Motor neuron (in vitro differentiated cells): ENCODE results near the gene ADAM12. TPM values are rescaled to one million over a fixed set of nuclear protein-coding genes. Genes with fewer than 3 reads are reported as not detected.
"Not testable (repeated sequence)": the region's sequence is repeated elsewhere in the genome, so short reads cannot be mapped to it uniquely, and the experiment has no call there.

Source experiments
- ATAC-seq, 8 experiments: fragments of 200-7000 bp; cut with Tn5 transposase; replicated peaks in 6 of 8; 2 replicates each; pipeline ENCODE4 v1.8.0; 2021; ENCODE audit warnings: mild to moderate bottlenecking in 8 of 8, moderate library complexity in 8 of 8
- H3K27ac ChIP-seq, 2 donors: fragments of 250-450 bp; sonication (Bioruptor Pico); 2 replicates each; pipeline ENCODE4 v1.9.0; 2021; ENCODE audit warnings: antibody characterized with exemption in 2 of 2, mild to moderate bottlenecking in 2 of 2, moderate library complexity in 1 of 2
- H3K4me1 ChIP-seq, 2 donors: fragments of 250-450 bp; sonication (Bioruptor Pico); replicated peaks in 1 of 2; 2 replicates each; pipeline ENCODE4 v1.6.1; 2021; ENCODE audit warnings: antibody characterized with exemption in 2 of 2, mild to moderate bottlenecking in 2 of 2, moderate library complexity in 1 of 2
- H3K4me3 ChIP-seq, 5 donors: fragments of 250-450 bp; sonication (Bioruptor Pico); 2 replicates each; pipeline ENCODE4 v1.9.0; 2021; ENCODE audit warnings: antibody characterized with exemption in 5 of 5, mild to moderate bottlenecking in 5 of 5, moderate library complexity in 4 of 5
- WGBS, 10 experiments: fragments of 450-650 bp; shearing (Covaris generic); methylation state at CpG; one replicate each; pipeline ENCODE4 v1.0.0; 2022; 5-methylcytosine and 5-hydroxymethylcytosine counted together
- in situ Hi-C, 9 experiments: fragments of 400-800 bp; cut with MboI; loops; one replicate each; pipeline ENCODE4 v1.15.0; 2021; ENCODE audit warnings: low sequenced_read_pairs in 9 of 9, low pct_unique_long_range_greater_than_20kb in 2 of 9; ENCODE audit not compliant: unreplicated experiment in 9 of 9
- total RNA-seq, 8 experiments: library from RNA; unstranded; fragments of 300-600 nt; gene quantifications; 2 replicates each; pipeline versions ENCODE4 v1.2.3 to v1.2.4, GENCODE V29; 2022

Gene ADAM12
- total RNA-seq, 8 experiments from 2014 or later: 0.63 to 62.9 (median 5.5) TPM

DNA sequence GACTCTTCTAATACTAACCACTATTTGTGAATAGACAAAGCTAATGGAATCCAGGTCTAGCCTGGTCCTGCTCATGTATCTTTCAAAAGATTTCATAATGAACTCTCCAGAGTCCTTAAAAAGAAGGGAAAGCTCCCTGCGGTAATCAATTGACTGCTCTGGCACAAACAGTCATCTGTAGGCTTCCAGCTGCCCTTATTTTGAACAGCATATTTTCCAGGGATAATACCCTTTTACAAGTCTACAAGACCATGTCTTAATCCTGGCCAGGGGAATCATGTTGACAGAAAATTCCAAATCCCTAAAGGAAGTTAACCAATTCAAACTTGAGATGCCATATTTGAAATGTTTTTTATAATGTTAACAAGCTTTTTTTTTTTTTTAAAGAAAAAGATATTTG, 34.6 kb downstream of the ADAM12 start:
- in situ Hi-C loops: no loop called here
- no peak overlapping the region for H3K27ac ChIP-seq
- WGBS, 10 experiments: 67 to 100% (median 92%) methylated on average over 1 of the region's 1 CpG; no CpG with 5 or more reads in 1 of the 10 experiments

DNA sequence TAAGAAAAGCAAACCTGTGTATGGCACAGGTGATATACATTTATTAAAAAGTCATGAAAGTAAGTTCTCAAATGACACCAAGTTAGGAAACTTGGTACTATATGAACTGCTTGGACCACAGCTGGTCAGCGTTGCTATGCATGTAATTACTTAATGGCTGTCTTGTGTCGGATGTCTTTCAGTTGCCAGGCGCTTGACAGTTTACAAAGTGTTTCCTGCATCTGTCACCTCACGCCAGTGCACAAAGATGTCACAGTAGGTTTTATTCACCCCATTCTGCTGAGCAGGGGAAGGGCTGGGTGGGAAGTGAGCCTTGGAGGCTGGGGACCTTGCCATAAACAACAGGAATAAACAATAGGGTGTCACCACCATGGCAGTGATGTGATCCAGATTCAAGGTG, 35.8 kb downstream of the ADAM12 start:
- peak in 1 of 8 experiments; percentile 33 for ATAC-seq
- in situ Hi-C loops: no loop called here
- 10 to 90% (median 75%) methylated on average over 1 to 4 of the region's 4 CpGs; no CpG with 5 or more reads in 3 of the 10 experiments for WGBS, 10 experiments
- Histone ChIP-seq H3K4me3 (no peak overlapping the region), H3K4me1 (peaks cover 13 to 39% of the 10 kb centered on the region in 2 donors), H3K27ac (no peak overlapping the region)

More for the DNA sequence above, 34.6 kb downstream of the ADAM12 start:
- ATAC-seq: no peak
- no peak overlapping the region for H3K4me3 ChIP-seq
- peaks cover 13 to 39% of the 10 kb centered on the region in 2 donors for H3K4me1 ChIP-seq

- WGBS, 10 experiments: no CpG with 5 or more reads among the region's 6 CpGs
- no peak overlapping the region for H3K4me3 ChIP-seq
- ATAC-seq: no peak
- in situ Hi-C loops: no loop called here
- no peak overlapping the region for H3K27ac ChIP-seq
- peaks cover 13 to 39% of the 10 kb centered on the region in 2 donors for H3K4me1 ChIP-seq
These were observed 37.3 kb downstream of the ADAM12 start for GRCh38 chr10:126351021-126351420.

- Histone ChIP-seq H3K4me1 (peaks cover 13 to 39% of the 10 kb centered on the region in 2 donors), H3K27ac (no peak overlapping the region), H3K4me3 (no peak overlapping the region)
- peak in 6 of 8 experiments; percentile 42 to 94 (median 64) for ATAC-seq
- in situ Hi-C loops: no loop called here
- 0 to 97% (median 60%) methylated on average over 1 to 3 of the region's 10 CpGs; no CpG with 5 or more reads in 5 of the 10 experiments for WGBS, 10 experiments
These were observed 37.9 kb downstream of the ADAM12 start for GRCh38 chr10:126350216-126350992.

GRCh38 chr10:126349676-126350075, 38.6 kb downstream of the ADAM12 start:
- no peak for ATAC-seq
- WGBS, 10 experiments: 71 to 100% (median 92%) methylated on average over 2 to 5 of the region's 5 CpGs; no CpG with 5 or more reads in 1 of the 10 experiments
- Histone ChIP-seq H3K4me3 (no peak overlapping the region), H3K27ac (no peak overlapping the region), H3K4me1 (peaks cover 13 to 39% of the 10 kb centered on the region in 2 donors)
- in situ Hi-C loops: no loop called here

- H3K4me3 ChIP-seq: no peak overlapping the region
- WGBS, 10 experiments: 20 to 85% (median 60%) methylated on average over 1 of the region's 1 CpG; no CpG with 5 or more reads in 3 of the 10 experiments
- no peak overlapping the region for H3K27ac ChIP-seq
- no peak for ATAC-seq
- H3K4me1 ChIP-seq: peaks cover 13 to 39% of the 10 kb centered on the region in 2 donors
- in situ Hi-C loops: no loop called here
These were observed 39.2 kb downstream of the ADAM12 start for GRCh38 chr10:126349101-126349500.

DNA sequence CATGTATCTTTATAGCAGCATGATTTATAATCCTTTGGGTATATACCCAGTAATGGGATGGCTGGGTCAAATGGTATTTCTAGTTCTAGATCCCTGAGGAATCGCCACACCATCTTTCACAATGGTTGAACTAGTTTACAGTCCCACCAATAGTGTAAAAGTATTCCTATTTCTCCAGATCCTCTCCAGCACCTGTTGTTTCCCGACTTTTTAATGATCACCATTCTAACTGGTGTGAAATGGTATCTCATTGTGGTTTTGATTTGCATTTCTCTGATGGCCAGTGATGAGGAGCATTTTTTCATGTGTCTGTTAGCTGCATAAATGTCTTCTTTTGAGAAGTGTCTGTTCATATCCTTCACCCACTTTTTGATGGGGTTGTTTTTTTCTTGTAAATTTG, 44.8 kb downstream of the ADAM12 start:
- in situ Hi-C loops, H3K27ac ChIP-seq, ATAC-seq, H3K4me3 ChIP-seq: not testable (repeated sequence)
- H3K4me1 ChIP-seq: peaks cover 14 to 18% of the 10 kb centered on the region in 2 donors
- 40 to 90% (median 62%) methylated on average over 1 to 2 of the region's 2 CpGs; no CpG with 5 or more reads in 6 of the 10 experiments for WGBS, 10 experiments

DNA sequence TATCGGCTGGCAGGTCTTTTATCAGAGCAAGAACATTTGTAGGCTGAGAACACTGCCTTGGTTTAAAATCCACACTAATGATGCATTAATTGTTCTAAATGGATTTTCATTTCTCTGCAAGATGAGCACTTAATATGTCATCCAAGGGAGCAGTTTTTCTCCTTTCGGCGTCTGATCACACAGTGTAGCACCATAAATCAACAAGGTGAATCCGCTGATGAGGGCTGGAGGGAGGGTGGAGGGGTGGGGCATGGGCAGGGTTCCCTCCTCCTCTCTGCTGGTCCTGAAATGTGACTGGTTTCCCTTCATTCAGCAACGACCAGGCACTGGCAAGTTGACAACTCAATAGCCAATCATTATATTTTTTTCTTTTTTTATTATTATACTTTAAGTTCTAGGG, 45.6 kb downstream of the ADAM12 start:
- 26 to 100% (median 71%) methylated on average over 1 to 4 of the region's 5 CpGs; no CpG with 5 or more reads in 2 of the 10 experiments for WGBS, 10 experiments
- in situ Hi-C loops: no loop called here
- Histone ChIP-seq H3K4me1 (peaks cover 14 to 18% of the 10 kb centered on the region in 2 donors), H3K27ac (no peak overlapping the region), H3K4me3 (no peak overlapping the region)
- peak in 5 of 8 experiments; percentile 95 to 99 (median 99) for ATAC-seq

- 17 to 100% (median 67%) methylated on average over 1 to 2 of the region's 2 CpGs; no CpG with 5 or more reads in 2 of the 10 experiments for WGBS, 10 experiments
- Histone ChIP-seq H3K27ac (no peak overlapping the region), H3K4me1 (peaks cover 18 to 21% of the 10 kb centered on the region in 2 donors), H3K4me3 (no peak overlapping the region)
- in situ Hi-C loops: no loop called here
- ATAC-seq: no peak
These were observed 46.8 kb downstream of the ADAM12 start for GRCh38 chr10:126341491-126341890.

GRCh38 chr10:126337251-126337810, 50.9 kb downstream of the ADAM12 start:
- Histone ChIP-seq H3K4me1 (peaks cover 33 to 37% of the 10 kb centered on the region in 2 donors), H3K4me3 (no peak overlapping the region), H3K27ac (no peak overlapping the region)
- 60 to 91% (median 80%) methylated on average over 1 of the region's 1 CpG; no CpG with 5 or more reads in 7 of the 10 experiments for WGBS, 10 experiments
- in situ Hi-C loops: no loop called here
- peak in 1 of 8 experiments; percentile 25 for ATAC-seq

DNA sequence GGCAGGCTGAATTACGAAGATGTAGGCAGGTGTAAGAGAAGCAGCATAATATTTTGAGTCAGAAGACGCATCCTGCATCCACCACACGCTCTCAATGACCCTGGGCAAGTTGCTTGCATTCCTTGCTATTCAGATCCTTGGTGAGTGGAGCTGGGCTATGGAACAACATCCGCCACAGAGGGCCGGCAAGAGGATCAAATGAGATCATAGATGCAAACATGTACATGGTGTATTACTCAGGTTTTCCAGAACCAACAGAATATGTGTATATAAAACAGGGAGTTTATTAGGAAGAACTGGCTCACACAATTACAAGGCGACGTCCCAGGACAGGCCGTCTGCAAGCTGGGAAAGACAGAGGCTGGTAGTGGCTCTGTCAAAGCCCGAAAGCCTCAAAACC, 51.5 kb downstream of the ADAM12 start:
- Histone ChIP-seq H3K27ac (no peak overlapping the region), H3K4me1 (peaks cover 33 to 35% of the 10 kb centered on the region in 2 donors), H3K4me3 (no peak overlapping the region)
- peak in 4 of 8 experiments; percentile 31 to 94 (median 57) for ATAC-seq
- 0 to 95% (median 58%) methylated on average over 1 to 9 of the region's 9 CpGs; no CpG with 5 or more reads in 1 of the 10 experiments for WGBS, 10 experiments
- in situ Hi-C loops: no loop called here

DNA sequence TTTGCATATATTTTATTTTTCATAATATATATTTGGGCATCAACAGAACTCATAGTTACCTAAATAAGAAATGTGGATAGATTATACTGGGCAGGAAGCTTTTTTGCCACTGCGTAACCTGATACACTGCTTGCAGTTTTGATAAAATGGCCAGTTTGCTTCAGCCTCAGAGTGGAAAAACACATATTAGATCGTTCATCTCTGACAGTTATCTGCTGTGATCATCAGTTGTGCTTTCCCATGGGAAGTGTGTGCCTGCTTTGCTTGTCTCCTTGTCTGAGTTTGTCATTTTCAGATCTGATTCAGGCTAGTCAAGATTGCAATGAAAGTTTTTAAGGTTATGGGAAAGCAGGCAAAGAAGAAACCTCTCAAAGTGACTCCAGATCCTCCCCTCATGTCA, 54.0 kb downstream of the ADAM12 start:
- 45 to 100% (median 58%) methylated on average over 1 to 2 of the region's 2 CpGs; no CpG with 5 or more reads in 3 of the 10 experiments for WGBS, 10 experiments
- in situ Hi-C loops: no loop called here
- Histone ChIP-seq H3K4me1 (peaks cover 22 to 28% of the 10 kb centered on the region in 2 donors), H3K27ac (no peak overlapping the region), H3K4me3 (no peak overlapping the region)
- peak in 5 of 8 experiments; percentile 35 to 82 (median 68) for ATAC-seq

- 40 to 91% (median 88%) methylated on average over 1 to 13 of the region's 14 CpGs; no CpG with 5 or more reads in 4 of the 10 experiments for WGBS, 10 experiments
- ATAC-seq: no peak
- Histone ChIP-seq H3K4me1 (peaks cover 16 to 23% of the 10 kb centered on the region in 2 donors), H3K27ac (no peak overlapping the region), H3K4me3 (no peak overlapping the region)
- in situ Hi-C loops: no loop called here
These were observed 55.7 kb downstream of the ADAM12 start for GRCh38 chr10:126332576-126332975.
